ENCODE results near the gene SKIC8.

SKIC8 gene

DNA sequence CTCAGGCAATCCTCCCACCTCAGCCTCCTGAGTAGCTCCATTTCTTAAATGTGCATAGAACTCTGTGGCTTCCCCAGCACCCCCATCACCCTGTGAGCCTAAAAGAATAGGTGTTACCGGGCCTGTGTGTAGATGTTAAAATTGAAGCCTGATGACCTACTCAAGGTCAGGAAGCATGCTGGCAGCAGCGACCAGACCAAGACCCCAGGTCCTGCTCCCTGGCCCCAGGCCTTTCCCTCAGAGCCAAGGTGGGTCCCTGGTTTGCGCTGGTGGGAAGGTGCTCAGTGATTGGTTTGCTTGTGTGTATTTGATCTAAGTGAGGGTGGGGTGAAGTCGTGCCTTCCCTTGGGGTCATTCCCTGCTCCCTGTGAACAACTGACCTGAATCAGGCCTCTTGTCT is 22.4 kb upstream of the SKIC8 start:
- DNase-seq (ENCODE audit: low read depth) = no peak

DNA sequence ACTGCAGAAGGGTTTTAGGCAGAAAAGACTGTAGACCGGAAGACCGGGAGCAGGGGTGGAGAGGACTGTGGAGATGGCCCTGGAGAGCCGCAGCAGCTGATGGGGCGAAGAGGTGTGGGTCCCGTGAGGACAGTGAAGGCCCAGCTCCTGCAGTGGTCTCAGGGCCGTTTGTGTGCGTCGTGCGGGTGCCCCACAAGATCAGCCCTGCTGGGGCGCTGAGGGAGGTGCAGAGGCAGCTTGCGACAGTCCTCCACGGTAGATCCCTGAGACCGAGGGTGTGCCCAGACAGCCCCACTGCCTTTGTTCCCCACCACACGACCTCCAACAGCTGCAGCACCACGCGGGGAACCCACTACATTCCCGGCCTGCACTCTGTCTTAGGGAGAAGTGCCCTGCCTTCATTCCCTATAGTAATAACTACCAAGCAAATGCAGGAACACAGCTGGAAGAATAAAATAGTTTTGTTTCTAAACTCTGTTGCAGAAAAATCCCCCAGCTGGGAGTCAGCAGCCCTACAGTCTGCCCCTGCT is 21.7 kb upstream of the SKIC8 start:
- no peak for DNase-seq (ENCODE audit: low read depth)

- DNase-seq (ENCODE audit: low read depth) = no peak
These were observed 20.8 kb upstream of the SKIC8 start for GRCh38 chr15:78320183-78320582.

- DNase-seq (ENCODE audit: low read depth) = no peak
These were observed 20.2 kb upstream of the SKIC8 start for GRCh38 chr15:78319588-78319987.

GRCh38 chr15:78317145-78317836 is 17.9 kb upstream of the SKIC8 start:
- no peak for DNase-seq (ENCODE audit: low read depth)

DNA sequence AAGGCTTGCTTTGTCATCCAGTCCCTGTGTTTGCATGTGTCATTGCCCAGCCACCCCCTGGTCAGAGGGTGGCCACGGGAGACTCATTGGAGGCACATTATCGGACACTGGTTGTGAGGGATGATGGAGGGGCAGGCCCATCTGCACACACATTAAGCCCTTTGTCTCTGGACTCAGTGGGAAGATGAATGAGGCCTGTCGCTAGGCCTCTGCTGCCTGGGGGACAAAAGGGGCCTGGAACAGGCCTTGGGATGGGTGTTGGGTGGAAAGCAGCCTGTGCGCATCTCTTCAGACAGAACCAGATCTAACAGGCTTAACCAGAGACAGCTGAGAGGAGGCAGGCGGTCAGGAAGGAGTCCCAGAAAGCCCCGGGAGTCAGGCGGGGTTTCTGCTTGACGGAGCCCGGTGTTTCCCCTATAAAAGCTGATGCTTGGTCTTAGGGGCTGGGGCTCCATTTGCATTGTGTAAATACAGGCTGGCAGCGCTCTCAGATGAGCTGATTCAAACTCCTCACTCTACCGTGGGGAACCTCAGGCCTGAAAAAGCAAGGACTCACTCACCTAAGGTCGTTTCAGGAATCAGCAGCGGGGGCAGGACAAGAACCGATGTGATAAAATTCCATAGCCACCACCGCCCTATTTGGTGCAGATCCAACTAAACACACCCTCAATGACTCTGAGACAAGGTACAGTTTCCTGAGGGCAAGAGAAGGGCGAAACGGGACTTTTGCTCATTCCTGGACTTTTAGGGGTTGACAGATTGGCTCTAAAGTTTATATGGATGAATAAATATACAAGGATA is 17.1 kb upstream of the SKIC8 start:
- no peak for DNase-seq (ENCODE audit: low read depth)

DNA sequence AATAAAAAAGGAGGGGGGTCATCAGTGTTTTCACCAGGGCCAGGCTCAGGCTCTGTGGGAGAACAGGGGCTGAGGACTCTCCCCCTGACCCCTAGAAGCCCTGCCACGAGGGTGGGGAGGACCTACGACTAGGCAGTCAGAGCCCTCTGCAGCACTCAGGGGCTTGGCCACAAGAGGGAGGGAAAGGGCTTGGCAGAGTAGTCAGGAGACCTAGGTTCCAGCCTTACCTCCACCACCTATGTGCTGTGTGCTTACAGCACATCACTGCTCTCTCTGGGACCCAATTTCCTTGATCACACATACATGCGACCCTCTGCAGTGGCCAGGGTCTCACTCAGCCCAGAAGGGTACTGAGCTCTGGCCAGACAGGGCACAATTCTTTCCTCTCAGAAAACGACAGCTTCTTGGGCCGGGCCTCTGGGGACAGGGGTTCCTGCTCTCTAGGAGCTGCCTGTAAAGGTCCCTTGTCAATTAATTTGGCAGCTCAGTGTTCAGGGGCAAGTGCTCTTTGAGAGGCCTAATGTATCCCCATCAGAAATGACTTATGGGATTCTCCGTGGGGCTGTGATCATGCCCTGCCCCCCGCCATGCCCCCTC is 16.4 kb upstream of the SKIC8 start:
- no peak for DNase-seq (ENCODE audit: low read depth)

DNA sequence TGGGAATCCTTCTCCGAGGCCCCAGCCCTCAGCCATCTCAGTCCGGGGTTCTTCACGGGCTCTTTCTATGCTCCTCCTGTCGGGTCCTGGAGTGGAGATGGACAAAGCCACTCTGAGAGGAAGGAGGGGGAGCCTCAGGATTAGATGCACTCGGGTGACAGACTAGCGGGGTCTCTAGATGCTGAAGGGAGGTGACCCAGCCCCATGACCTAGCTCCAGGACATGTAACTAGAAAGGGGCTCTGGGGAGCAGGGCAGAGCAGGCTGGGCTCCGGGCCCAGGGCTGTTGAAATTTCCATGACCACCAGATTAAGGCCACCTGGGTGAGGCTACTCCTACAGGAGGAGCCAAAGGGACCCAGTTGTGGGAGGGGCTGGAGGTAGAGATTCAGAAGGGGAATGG is 14.8 kb upstream of the SKIC8 start:
- DNase-seq (ENCODE audit: low read depth) = no peak

DNA sequence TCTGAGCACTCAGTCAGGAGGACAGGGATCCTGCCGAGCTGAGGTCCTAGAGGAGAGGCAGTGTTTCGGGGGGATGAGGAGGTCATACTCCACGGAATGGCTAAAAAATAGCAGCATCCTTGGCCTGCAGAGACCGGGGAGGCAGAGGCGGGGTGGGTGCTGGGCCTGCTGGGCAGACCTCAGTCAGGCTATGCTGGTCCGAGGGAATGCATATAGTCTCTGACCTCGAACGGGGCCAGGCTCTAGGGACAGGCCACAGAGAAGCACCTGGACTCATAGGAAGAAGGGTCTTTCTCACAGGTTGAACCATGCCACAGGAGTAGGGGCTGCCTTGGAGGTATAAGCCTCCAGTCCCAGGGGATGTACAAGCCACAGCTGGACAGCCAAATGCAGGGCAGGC is 14.0 kb upstream of the SKIC8 start:
- no peak for DNase-seq (ENCODE audit: low read depth)

GRCh38 chr15:78312957-78313356 is 13.5 kb upstream of the SKIC8 start:
- no peak for DNase-seq (ENCODE audit: low read depth)

DNA sequence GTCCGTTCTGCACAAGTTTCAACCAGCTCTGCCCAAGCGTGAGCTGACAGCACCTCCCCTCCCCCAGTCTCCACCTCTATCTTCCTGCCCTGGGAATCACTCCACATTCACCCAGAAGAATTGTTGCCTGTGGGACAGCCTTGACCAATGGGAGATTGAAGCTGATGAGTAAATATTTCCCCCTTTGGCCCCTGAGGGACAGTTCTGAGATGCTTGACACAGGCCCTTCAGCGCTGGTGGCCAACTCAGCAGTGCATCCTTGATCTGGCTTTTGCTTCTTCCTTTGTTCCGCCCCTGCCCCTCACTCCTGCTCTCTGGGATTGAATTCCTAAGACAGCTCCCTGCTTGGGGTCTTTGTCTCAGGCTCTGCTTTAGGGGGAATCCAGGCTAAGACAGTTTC is 13.1 kb upstream of the SKIC8 start:
- DNase-seq (ENCODE audit: low read depth) = no peak

DNA sequence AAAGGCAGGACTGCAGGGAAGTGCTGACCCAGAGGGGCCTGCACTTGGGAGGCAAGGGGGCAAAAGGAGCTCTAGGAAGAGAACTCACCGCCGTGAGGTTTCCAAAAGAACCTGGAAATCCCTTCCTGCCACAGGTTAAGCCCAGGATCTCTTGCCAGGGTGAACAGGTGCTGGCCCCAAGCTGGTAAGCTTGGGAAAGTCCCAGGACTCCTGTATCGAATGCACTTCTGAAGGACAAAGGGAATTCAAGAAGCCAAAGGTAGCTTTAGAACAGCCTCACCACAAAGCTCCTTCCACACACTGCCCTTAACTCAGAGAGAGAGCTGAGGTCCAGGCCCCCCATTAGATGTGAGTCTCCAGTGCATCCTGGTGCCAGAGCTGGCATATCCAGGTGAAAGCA is 11.9 kb upstream of the SKIC8 start:
- DNase-seq (ENCODE audit: low read depth) = no peak

DNA sequence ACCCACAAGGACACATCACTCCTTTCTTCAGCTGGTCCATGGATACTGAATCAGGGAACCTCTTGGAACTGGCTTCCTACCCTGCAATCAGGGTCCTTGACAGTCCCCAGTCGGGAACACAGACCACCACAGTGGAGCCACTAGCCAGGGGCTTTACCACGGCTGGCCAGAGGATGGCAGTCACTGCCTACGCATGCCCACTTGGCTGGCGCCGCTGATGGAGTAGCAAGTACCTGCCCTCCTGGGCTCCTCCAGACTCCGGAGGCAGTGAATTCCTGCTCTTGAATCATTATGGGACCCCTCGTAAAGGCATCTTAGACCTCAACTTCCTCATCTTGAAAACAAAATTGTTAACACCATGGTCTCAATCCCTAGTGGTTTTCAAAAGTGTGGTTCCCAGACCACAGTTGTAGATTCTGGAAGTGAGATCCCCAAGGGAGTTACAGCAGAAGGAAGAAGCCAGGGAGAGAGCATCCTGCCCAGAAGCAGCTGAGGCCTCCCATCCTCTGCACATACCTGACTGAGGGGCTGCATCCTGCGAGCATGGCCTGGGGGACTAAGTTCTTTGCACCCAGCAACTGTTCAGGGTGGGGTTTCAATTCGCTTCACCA is 9.1 kb upstream of the SKIC8 start:
- peak; percentile 64 for DNase-seq (ENCODE audit: low read depth)

DNA sequence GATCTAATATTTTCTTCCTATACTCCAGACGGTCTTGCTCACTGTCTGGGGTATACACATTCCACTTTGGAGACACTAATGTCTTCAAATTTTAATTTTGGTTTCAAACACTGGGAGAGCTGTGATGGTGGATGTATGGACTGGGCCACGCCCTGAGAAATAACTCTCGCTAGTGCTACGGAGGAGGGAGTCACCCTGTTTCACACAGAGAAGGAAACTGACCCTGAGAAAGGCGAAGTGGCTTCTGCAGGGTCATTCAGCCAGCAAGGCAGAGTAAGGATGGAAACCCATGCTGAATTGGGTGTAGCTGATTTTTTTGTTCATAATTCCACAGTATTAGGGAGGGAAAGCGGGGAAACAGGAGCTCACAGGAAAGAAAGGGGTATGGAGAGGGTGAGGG is 8.6 kb upstream of the SKIC8 start:
- no peak for DNase-seq (ENCODE audit: low read depth)

GRCh38 chr15:78306176-78306774 is 6.9 kb upstream of the SKIC8 start:
- peak; percentile 80 for DNase-seq (ENCODE audit: low read depth)

DNA sequence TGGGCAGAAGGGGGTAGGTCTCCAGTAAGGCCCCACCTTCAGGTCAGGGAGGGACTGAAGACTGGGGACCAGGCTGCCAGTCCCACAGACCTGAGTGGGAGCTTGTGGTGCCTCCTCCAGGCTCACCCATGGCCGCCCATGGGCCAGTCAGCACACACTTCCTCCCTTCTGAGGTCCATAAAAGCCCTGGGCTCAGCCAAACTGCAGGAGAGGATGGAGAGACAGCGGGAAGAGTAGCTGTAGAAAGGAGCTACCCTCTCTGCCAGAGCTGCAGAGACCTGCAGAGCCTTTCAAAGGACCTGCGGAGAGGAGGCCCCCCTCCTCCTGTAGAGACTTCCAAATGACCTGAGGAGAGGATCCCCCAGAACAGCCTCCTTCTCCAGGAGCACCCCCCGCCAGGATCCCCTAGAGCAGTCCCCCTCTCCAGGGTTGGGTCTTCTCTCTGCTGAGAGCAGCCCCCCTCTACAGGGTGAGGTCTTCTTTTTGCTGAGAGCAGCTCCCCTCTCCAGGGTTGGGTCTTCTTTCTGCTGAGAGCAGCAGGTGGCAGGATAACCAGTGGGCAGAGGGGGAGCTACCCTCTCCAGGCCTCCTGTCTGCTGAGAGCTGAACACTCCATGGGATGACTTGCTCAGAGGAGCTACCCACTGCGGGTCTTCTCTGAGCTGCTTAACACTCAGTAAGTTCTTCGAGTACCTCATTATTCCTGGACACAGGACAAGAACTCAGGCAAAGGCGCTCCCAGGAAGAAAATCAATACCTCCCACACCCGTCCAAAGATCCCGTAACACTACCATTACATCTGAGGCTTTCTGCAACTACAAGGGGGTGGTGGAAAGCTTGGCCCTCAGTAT is 5.0 kb upstream of the SKIC8 start:
- no peak for DNase-seq (ENCODE audit: low read depth)

DNA sequence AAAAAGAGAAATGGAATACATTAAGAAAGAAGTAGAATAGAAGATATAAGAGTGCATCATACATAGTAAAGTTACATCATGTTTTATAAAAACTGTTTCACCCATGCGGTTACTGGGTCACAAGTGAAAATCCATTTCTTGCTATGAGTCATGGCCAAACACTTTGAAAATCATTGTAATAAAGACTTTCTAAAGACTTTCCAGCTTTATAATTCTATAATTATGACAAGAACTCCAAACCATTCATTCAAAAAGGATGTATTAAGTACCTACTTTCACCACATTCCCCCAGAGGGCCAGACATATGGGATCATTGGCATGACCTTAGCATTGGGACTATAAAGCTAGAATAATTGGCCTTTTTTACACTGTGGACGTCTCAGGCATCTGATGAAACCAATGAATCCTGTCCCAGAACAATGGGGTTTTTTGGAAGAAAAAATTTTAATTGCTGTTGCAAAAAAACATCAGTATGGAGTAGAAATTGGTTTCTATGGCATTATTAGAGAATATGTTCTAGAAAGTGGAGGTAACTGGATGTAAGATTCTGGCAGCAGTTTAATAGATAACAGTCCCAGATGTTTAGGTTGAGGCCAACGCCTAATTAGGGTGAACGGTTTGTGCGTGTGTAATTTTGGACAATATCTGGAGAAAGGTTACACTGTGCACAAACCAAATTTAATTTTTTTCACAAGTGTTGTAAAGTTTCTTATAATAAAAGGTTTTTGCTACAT is 3.3 kb upstream of the SKIC8 start:
- peak; percentile 89 for DNase-seq (ENCODE audit: low read depth)

GRCh38 chr15:78301828-78302227 is 2.4 kb upstream of the SKIC8 start:
- peak; percentile 26 for DNase-seq (ENCODE audit: low read depth)

- peak; percentile 14 for DNase-seq (ENCODE audit: low read depth)
These were observed 1.9 kb upstream of the SKIC8 start for GRCh38 chr15:78301326-78301725.

- DNase-seq (ENCODE audit: low read depth) = no peak
These were observed 7.2 kb downstream of the SKIC8 start for GRCh38 chr15:78292219-78292618.

GRCh38 chr15:78291698-78292097 is 7.7 kb downstream of the SKIC8 start:
- DNase-seq (ENCODE audit: low read depth) = peak; percentile 43
